ENCODE measurements around the gene MCIDAS.

DNA sequence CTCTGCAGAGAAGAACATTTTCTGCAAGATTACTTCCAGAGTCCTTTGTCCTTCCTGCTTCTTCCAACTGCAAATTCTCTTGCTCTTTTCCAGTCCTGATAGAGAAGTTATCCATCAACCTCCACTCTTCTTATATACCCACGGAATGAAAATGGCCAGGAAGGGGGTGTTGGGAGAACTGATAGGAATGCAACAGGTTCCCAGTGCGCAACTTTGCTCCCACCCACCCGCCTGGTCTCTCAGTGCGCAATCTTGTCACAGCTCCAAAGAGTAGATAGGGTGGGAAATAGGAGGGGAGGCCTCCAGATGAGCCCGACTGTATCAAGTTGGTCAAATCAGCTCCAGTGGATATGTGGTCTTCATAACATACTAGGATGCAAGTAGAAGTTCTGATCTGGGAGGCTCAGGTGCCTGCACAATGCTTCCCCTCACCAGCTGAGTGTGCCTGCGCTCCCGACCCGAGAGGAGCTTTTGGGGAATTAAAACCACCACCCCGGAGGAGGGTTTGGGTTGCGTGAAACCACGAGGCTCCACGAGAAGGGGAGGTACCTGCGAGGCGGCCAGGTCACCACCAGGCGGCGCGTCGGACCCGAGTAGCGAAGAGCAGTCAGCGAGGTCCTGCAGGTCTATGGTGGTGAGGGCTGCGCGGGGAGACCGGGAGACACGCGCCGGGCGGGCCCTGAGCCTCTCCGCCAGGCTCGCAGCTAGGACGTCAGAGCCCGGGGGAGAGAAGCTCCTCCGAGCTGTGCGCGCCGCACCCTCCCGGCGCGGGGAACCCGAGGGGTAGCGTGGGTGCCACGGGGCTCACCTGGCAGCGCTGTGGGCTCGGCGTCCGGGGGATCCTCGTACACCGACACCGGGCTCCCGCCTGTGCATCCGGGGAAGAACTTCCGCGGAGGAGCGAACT is 835 bp downstream of the MCIDAS start:
- TF ChIP-seq, protein P1, sequence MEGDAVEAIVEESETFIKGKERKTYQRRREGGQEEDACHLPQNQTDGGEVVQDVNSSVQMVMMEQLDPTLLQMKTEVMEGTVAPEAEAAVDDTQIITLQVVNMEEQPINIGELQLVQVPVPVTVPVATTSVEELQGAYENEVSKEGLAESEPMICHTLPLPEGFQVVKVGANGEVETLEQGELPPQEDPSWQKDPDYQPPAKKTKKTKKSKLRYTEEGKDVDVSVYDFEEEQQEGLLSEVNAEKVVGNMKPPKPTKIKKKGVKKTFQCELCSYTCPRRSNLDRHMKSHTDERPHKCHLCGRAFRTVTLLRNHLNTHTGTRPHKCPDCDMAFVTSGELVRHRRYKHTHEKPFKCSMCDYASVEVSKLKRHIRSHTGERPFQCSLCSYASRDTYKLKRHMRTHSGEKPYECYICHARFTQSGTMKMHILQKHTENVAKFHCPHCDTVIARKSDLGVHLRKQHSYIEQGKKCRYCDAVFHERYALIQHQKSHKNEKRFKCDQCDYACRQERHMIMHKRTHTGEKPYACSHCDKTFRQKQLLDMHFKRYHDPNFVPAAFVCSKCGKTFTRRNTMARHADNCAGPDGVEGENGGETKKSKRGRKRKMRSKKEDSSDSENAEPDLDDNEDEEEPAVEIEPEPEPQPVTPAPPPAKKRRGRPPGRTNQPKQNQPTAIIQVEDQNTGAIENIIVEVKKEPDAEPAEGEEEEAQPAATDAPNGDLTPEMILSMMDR (optimal IDR thresholded peaks at IDR 0.05 in 1 of 3, IDR thresholded peaks at IDR 0.05 in 1 of 3, conservative IDR thresholded peaks at IDR 0.05 in 1 of 3; ENCODE audit: extremely low read depth in 1 of 3, insufficient read depth in 2 of 3, low read length in 3 of 3) = peak; percentile 66 to 95 (median 88)
- TF ChIP-seq EZH2 (IDR thresholded peaks at IDR 0.05; ENCODE audit: low read length) = peak; percentile 52

Data from keratinocyte (primary cell).